DMS79 (cell line): ENCODE measurements around the gene BCAR3.

ENCODE experiments used
- DNase-seq: peaks from one replicate; lab custom pipeline; 2025; lab: John Stamatoyannopoulos, UW

Gene BCAR3

DNA sequence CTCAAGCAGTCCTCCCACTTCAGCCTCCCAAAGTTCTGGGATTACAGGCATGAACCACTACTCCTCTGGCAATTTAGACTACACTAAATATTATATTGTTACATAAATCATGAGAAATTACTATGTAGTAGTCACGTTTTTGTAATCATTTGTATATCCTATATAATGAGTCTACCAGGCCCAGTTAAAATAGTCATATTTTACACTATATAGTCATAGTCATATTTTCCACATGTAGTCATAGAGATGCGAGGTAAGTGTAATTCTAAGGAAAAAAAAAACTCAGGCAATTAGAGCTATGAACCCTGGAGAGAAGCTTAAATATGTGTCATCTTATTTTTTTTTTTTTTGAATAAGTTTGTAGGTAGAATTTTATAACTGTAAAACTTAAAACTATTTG, 143.7 kb downstream of the BCAR3 start:
- DNase-seq: no peak

GRCh38 chr1:93537396-93537795, 144.2 kb downstream of the BCAR3 start:
- no peak for DNase-seq

- no peak for DNase-seq
Measured at GRCh38 chr1:93533677-93534076, 148.0 kb downstream of the BCAR3 start.

DNA sequence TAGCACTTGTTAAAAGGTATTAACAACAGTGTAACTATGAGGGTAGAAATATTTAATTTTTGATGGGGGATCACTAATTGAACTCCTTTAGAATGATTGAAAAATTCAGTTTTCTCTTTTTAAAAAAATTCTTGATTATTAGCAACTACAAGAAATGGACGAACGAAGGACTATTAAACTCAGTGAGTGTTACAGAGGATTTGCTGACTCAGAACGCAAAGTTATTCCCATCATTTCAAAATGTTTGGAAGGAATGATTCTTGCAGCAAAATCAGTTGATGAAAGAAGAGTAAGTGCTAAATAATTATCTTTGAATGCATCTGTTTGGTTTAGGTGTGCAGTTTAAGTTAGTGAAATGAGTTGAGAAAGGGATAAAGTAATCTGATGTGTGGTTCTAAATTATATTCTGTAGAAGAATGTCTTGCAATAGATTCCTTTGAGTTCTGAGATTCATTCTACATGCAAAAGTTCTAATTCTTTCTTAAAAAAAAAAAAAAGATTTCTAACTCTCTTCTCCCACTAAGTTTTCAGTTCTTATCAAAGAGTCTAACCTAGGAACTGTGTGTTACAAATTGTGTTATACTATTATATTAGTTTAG, 148.8 kb downstream of the BCAR3 start:
- DNase-seq: no peak

DNA sequence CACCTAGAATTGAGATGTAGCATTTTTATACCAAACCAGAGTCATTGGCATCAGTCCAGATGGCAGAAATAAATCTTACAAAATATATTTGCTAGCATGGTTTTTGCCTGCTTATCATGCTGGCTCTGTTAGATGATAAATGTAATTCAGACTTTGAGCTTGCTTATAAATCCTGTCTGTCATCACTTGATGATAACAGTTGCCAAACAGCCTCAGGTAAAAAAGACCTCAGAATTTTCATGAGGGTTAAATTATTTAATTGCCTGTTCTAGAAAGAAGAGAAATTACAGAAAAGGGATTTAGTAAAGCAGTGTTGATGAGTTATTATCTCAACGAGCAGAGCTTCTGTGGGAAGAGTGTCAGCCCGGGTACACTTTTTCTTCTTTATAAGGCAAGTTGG, 150.4 kb downstream of the BCAR3 start:
- DNase-seq: no peak

DNA sequence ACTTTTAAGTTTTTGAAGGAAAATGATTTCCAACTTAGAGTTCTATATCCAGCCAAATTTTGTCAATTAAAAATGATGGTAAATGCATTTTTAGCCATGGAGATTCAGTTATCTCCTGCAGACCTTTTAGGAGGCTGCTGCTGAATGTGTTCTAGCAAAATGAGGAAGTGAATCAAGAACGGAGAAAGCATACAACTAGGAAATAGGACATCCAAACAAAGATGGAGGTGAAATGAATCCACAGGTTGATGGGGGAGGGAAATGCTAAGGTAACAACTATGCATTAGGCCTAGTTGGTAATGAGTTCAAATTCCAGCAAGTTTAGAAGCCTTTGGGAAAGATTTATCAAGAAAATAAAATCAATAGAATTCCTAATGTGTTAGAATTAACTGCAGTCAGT, 153.2 kb downstream of the BCAR3 start:
- no peak for DNase-seq

DNA sequence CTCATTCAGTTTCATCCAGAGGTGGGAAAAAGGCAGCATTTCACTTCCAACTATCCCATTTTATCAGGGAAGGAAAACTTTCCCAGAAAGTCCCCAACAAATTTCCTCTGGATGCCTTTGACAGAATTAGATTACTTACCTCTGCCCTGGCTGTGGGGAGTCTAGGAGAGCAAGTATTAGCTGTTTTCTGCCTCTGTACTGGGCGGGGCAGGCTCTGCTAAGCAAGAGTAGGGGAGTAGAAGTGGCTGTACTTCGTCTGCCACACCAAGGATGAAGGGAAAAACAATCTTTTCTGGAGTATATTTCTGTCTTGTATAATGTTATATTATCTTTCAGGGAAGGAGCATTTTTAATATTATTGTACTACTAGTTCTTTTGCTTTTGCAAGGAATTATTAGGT, 155.2 kb downstream of the BCAR3 start:
- no peak for DNase-seq

DNA sequence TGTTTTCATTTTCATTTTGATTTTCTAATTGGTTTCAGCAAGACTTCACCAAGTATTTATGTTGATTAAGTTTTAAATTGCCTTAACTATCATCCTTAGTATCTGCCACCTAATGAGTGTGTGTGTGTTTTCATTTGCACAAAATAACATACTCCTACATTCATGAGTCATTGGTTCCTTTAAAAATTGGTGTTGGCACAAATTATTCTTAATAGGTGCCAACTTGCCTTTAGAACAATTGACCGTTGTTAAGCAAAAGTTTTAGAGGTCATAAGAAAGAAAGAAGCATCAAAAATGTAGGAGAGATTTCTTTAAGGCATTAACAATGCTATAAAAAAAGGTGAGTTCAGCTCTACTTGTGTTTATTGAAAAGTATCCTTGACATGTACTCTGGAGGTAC, 156.2 kb downstream of the BCAR3 start:
- DNase-seq: no peak

DNA sequence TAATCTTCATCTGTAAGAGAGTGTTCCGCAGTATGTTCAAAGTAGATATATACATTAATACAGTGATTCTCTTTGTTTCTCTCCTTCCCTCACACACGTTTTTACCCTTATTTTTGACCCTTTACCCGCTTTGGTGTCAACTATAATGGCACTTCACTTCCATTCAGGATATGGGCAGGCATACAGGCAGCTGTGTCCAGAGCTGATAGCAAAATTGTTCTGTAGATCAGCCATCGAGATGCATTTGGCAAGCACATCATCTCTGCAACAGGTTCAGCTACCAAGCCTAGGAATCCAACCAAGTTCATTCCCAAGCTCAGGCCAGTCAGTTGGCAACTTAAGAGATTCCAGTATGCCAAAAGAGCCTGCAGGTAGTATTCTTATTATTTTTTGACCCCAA, 158.9 kb downstream of the BCAR3 start:
- no peak for DNase-seq

- DNase-seq: no peak
Measured at GRCh38 chr1:93521618-93522017, 160.0 kb downstream of the BCAR3 start.

- no peak for DNase-seq
Measured at GRCh38 chr1:93519199-93519829, 162.3 kb downstream of the BCAR3 start.

GRCh38 chr1:93518516-93518915, 163.1 kb downstream of the BCAR3 start:
- DNase-seq: no peak

- DNase-seq: no peak
Measured at GRCh38 chr1:93516164-93516563, 165.5 kb downstream of the BCAR3 start.
